Lung (tissue), 12 donors: ENCODE results near the gene CCDC174. TPM values are rescaled to one million over a fixed set of nuclear protein-coding genes. Genes with fewer than 3 reads are reported as not detected.

Experiments used
- ATAC-seq: fragments of 200-7000 bp; cut with Tn5 transposase; one replicate; pipeline ENCODE4 v1.9.1; 2020; ENCODE audit warnings: moderate number of reproducible peaks; ENCODE audit not compliant: insufficient read depth, low FRiP score
- DNase-seq, 3 donors: peaks; one replicate each; pipeline ENCODE4 v3.0.0-alpha.2; 2013 to 2017
- H3K27ac ChIP-seq, 2 donors: one replicate each; pipeline ENCODE4 v1.5.1; 2013; ENCODE audit warnings: mild to moderate bottlenecking in 2 of 2, moderate library complexity in 2 of 2, control low read depth in 1 of 2, inconsistent platforms in 1 of 2, low read depth in 1 of 2, low read length in 1 of 2
- H3K27me3 ChIP-seq, 3 donors: one replicate each; pipeline ENCODE4 v1.5.1; 2013; ENCODE audit warnings: low read length in 2 of 3; ENCODE audit not compliant: control insufficient read depth in 3 of 3, insufficient read depth in 3 of 3
- H3K36me3 ChIP-seq, 4 donors: one replicate each; pipeline ENCODE4 v1.5.1; 2013; ENCODE audit warnings: low read length in 4 of 4, mild to moderate bottlenecking in 1 of 4, moderate library complexity in 1 of 4; ENCODE audit not compliant: control insufficient read depth in 4 of 4, insufficient read depth in 4 of 4
- H3K4me1 ChIP-seq, 5 donors: one replicate each; pipeline ENCODE4 v1.5.1; 2013; ENCODE audit warnings: low read length in 5 of 5, mild to moderate bottlenecking in 2 of 5, moderate library complexity in 1 of 5; ENCODE audit not compliant: control insufficient read depth in 5 of 5, insufficient read depth in 5 of 5
- H3K4me3 ChIP-seq: one replicate; pipeline ENCODE4 v1.5.1; 2013; ENCODE audit warnings: mild to moderate bottlenecking, control low read depth, moderate library complexity
- H3K9ac ChIP-seq, 2 donors: one replicate each; pipeline ENCODE4 v1.5.1; 2013; ENCODE audit warnings: low read length in 2 of 2, control low read depth in 1 of 2; ENCODE audit not compliant: insufficient read depth in 1 of 2
- H3K9me3 ChIP-seq, 4 donors: one replicate each; pipeline ENCODE4 v1.5.1; 2013; ENCODE audit warnings: low read length in 3 of 4, mild to moderate bottlenecking in 1 of 4, moderate library complexity in 1 of 4; ENCODE audit not compliant: control insufficient read depth in 4 of 4, insufficient read depth in 3 of 4
- WGBS, 2 donors: extraction: QIAGEN DNeasy Blood & Tissue Kit; methylation state at CpG; one replicate each; pipeline ENCODE4 v1.1.7; 2013; 5-methylcytosine and 5-hydroxymethylcytosine counted together
- polyA plus RNA-seq, 2 donors: library from polyadenylated mRNA; stranded (reverse); fragments of 200-250 nt; gene quantifications; one replicate each; pipeline ENCODE4 v1.2.1, GENCODE V29; 2013
- total RNA-seq, 2 donors: library from RNA; depleted of rRNA in 1 of 2; stranded (reverse); fragments of >200 nt in 1 of 2; gene quantifications; one replicate each; pipeline ENCODE4 v1.2.1, GENCODE V29; 2014 to 2021
- TF ChIP-seq, protein P1 (sequence below): IDR thresholded peaks from 2 replicates; pipeline ENCODE4 v1.5.1; 2012; ENCODE audit warnings: mild to moderate bottlenecking; ENCODE audit errors: control extremely low read depth, extremely low read depth
- donor health status: control.
- donor health status: control.
- donor health status: Bipolar disorder and iron deficiency.
- donor health status: healthy.
- donor health status: DM: yes; HTN: yes; CAD: no.

CCDC174 gene
- total and polyA plus RNA-seq, 4 donors, result 11.7 to 25.0 (median 19.7) TPM

DNA sequence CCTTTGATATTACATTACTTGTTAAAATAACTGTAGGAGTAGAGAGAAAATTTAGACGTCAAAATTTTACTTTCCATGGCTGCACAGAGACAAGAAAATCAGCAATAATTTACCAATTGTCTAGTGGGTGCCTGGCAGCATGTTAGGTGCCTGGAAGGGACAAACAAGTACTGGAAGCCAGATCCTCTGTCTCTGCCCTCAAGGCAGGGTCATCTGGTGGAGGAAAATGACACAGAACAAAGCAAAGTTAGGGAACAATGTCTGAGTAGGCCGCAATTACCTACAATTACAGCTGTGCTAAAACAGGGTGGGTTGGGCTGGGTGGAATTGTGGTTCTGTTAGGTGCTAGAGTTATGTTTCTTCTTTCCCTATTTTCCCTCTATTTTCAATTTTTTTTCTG is 7.4 kb downstream of the CCDC174 start:
- H3K36me3 ChIP-seq, result peaks cover 37 to 70% (median 56%) of the 10 kb centered on the region in 4 donors
- DNase-seq (no peak), ATAC-seq (no peak)
- peaks cover 0 to 2% (median 0%) of the 10 kb centered on the region in 4 donors for H3K9me3 ChIP-seq
- H3K27me3 ChIP-seq, result no peaks in the 10 kb centered on the region
- no peak overlapping the region for H3K4me3 ChIP-seq
- WGBS, 2 donors, result 96 to 98% methylated on average over 2 of the region's 2 CpGs
- H3K9ac ChIP-seq, result no peak overlapping the region
- H3K4me1 ChIP-seq, result peaks cover 0 to under 1% (median 0%) of the 10 kb centered on the region in 5 donors
- TF ChIP-seq, protein P1, sequence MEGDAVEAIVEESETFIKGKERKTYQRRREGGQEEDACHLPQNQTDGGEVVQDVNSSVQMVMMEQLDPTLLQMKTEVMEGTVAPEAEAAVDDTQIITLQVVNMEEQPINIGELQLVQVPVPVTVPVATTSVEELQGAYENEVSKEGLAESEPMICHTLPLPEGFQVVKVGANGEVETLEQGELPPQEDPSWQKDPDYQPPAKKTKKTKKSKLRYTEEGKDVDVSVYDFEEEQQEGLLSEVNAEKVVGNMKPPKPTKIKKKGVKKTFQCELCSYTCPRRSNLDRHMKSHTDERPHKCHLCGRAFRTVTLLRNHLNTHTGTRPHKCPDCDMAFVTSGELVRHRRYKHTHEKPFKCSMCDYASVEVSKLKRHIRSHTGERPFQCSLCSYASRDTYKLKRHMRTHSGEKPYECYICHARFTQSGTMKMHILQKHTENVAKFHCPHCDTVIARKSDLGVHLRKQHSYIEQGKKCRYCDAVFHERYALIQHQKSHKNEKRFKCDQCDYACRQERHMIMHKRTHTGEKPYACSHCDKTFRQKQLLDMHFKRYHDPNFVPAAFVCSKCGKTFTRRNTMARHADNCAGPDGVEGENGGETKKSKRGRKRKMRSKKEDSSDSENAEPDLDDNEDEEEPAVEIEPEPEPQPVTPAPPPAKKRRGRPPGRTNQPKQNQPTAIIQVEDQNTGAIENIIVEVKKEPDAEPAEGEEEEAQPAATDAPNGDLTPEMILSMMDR, result no peak
- no peak overlapping the region for H3K27ac ChIP-seq

DNA sequence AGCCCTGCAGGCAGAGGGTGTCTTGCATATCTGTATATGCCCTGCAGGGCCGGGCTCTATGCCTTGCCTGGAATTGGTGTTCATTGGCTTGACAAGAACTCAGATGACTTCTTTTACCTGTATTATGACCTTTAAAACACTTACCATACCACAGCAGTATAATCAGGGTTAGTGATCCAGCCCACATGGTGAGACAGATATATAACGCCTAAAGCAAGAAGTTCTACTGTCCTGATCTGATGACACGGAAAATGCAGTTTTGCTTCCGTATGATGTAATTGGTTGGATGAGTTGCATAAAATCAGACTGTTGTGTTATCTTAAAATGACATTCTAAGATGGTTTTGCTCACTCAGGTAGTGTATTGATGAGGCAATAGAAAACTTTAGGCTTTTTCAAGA is 9.4 kb downstream of the CCDC174 start:
- DNase-seq (no peak), ATAC-seq (no peak)
- no peaks in the 10 kb centered on the region for H3K4me1 ChIP-seq
- H3K36me3 ChIP-seq, result peaks cover 48 to 75% (median 63%) of the 10 kb centered on the region in 4 donors
- H3K27me3 ChIP-seq, result no peaks in the 10 kb centered on the region
- no peak overlapping the region for H3K9ac ChIP-seq
- 82% methylated on average over 4 of the region's 4 CpGs for WGBS, 2 donors
- TF ChIP-seq, protein P1, result no peak
- peaks cover 0 to 2% (median 0%) of the 10 kb centered on the region in 4 donors for H3K9me3 ChIP-seq
- no peak overlapping the region for H3K27ac ChIP-seq
- H3K4me3 ChIP-seq, result no peak overlapping the region

DNA sequence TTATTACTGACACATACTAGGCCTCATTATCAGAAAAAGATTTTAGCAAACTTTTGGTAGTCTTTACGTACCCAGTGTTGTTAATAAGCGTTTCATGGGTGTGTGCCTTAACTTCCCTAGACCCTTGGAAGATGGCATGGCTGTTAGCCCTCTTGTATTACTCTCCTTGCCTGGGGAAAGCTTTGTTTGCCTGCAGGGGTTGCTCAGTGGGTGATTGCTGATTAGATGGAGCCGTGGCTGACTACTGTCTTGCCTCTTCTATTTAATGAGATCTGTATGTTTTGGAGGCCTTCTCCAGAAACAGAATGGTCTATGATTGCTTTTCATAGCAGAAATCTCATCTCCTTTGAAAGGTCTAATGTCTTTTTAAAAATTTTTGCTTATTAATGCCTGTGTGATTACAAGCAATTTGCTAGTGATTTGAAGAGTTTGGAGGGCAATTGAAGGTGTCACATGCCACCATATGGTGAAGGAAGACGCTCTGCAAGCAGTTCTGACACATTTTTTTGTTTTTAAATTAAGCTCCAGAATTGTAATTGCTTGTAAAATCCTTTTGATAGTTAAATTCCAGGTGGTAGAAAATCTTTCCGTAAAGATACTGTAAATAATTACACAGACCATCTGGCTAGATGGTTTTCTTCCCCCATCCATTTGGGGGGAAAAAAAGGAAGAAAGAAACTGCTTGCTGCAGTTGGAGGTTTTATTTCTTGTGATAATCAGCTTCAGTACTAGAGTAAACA is 12.0 kb downstream of the CCDC174 start:
- DNase-seq, result no peak
- TF ChIP-seq, protein P1, result no peak
- Histone ChIP-seq H3K27me3 (no peaks in the 10 kb centered on the region), H3K4me3 (no peak overlapping the region), H3K9me3 (peaks cover 0 to 2% (median 0%) of the 10 kb centered on the region in 4 donors), H3K4me1 (no peaks in the 10 kb centered on the region), H3K27ac (no peak overlapping the region), H3K9ac (no peak overlapping the region), H3K36me3 (peaks cover 46 to 76% (median 62%) of the 10 kb centered on the region in 4 donors)
- WGBS, 2 donors, result 88 to 92% methylated on average over 5 of the region's 5 CpGs
- no peak for ATAC-seq
